ENCODE results near the gene UNC13D.

The UNC13D gene

DNA sequence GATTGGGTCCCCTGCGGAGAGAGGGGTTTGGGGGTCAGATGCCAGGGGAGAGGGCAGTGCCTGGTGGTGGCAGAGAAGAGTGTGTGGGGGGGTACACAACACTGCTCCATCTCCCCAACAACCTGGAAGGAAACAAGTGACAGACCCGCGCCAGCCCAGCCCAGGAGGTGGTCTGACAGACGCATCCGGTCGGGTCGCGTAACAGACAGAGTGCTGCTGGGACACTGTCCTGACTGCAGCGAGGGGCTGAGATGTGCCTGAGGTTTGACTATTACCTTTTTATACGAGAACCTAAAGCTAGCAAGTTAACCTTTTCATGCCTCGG is 16.2 kb downstream of the UNC13D start:
- peak overlapping the region; percentile 88 for H3K27ac Mint-ChIP-seq
- peaks cover 25% of the 10 kb centered on the region for H3K36me3 Mint-ChIP-seq (ENCODE audit: low read depth)
- no peaks in the 10 kb centered on the region for H3K27me3 Mint-ChIP-seq (ENCODE audit: low read depth)
- no peak for DNase-seq (ENCODE audit: low spot score)
- no peaks in the 10 kb centered on the region for H3K9me3 Mint-ChIP-seq
- H3K4me1 Mint-ChIP-seq (ENCODE audit: low read depth): peaks cover 16% of the 10 kb centered on the region
- peak overlapping the region; percentile 59 for H3K4me3 Mint-ChIP-seq

GRCh38 chr17:75827308-75828075 is 16.7 kb downstream of the UNC13D start:
- DNase-seq (ENCODE audit: low spot score): peak; percentile 45
- Mint-ChIP-seq H3K9me3 (no peaks in the 10 kb centered on the region), H3K4me3 (peak overlapping the region; percentile 59), H3K36me3 (ENCODE audit: low read depth) (peaks cover 23% of the 10 kb centered on the region), H3K27me3 (ENCODE audit: low read depth) (no peaks in the 10 kb centered on the region), H3K27ac (peak overlapping the region; percentile 88), H3K4me1 (ENCODE audit: low read depth) (peaks cover 12% of the 10 kb centered on the region)

- Mint-ChIP-seq H3K4me1 (ENCODE audit: low read depth) (peaks cover 7% of the 10 kb centered on the region), H3K9me3 (no peaks in the 10 kb centered on the region), H3K4me3 (no peak overlapping the region), H3K27me3 (ENCODE audit: low read depth) (no peaks in the 10 kb centered on the region), H3K27ac (peak overlapping the region; percentile 19), H3K36me3 (ENCODE audit: low read depth) (peaks cover 17% of the 10 kb centered on the region)
- DNase-seq (ENCODE audit: low spot score): no peak
These were observed 17.5 kb downstream of the UNC13D start for GRCh38 chr17:75826561-75827307.

GRCh38 chr17:75825748-75826370 is 18.3 kb downstream of the UNC13D start:
- Mint-ChIP-seq H3K27ac (no peak overlapping the region), H3K4me3 (no peak overlapping the region), H3K9me3 (no peaks in the 10 kb centered on the region), H3K27me3 (ENCODE audit: low read depth) (no peaks in the 10 kb centered on the region), H3K4me1 (ENCODE audit: low read depth) (peaks cover 10% of the 10 kb centered on the region), H3K36me3 (ENCODE audit: low read depth) (peaks cover 22% of the 10 kb centered on the region)
- no peak for DNase-seq (ENCODE audit: low spot score)

DNA sequence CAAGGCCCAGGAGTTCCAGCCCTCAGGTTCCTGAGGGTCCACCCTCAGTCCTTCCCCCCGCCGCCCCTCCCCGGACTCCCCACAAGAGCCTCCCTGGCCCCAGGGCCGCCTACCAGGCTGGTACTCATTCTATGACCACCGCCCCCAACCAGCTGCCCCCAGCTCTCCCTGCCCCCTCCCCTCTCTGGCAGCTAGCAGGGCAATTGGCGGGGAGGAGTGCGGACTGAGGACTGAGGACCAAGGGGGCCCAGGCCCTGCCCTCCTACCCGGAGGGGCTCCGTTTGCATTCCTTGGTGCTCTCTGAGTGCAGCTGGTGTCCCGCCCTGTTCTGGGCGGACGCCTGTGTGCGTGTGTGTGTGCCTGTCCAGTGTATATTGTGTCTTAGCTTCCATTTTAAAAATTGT is 19.1 kb downstream of the UNC13D start:
- H3K9me3 Mint-ChIP-seq: no peaks in the 10 kb centered on the region
- no peak overlapping the region for H3K4me3 Mint-ChIP-seq
- H3K4me1 Mint-ChIP-seq (ENCODE audit: low read depth): peaks cover 10% of the 10 kb centered on the region
- no peaks in the 10 kb centered on the region for H3K27me3 Mint-ChIP-seq (ENCODE audit: low read depth)
- no peak for DNase-seq (ENCODE audit: low spot score)
- H3K36me3 Mint-ChIP-seq (ENCODE audit: low read depth): peaks cover 19% of the 10 kb centered on the region
- no peak overlapping the region for H3K27ac Mint-ChIP-seq

DNA sequence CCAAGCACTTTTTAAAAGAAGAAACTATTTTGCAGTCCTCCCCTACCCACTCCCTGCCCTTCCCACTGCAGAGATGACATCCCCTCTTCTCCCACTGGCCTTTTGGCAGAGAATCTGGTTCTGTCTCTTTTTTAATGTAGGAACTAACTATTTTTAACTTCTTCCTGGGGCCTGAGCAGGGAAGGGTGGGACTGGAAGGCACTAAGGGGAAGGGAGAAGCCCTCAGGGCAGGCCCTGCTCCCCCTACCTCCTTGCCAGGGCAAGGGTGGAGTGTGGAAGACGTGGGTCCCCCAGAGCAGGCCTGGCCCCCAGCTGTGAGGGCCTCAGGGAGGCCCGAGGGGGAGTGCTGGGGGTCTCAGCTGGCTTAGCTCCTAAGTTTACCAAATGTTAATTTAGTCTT is 19.5 kb downstream of the UNC13D start:
- no peaks in the 10 kb centered on the region for H3K9me3 Mint-ChIP-seq
- no peaks in the 10 kb centered on the region for H3K27me3 Mint-ChIP-seq (ENCODE audit: low read depth)
- H3K27ac Mint-ChIP-seq: peak overlapping the region; percentile 15
- peaks cover 10% of the 10 kb centered on the region for H3K4me1 Mint-ChIP-seq (ENCODE audit: low read depth)
- no peak overlapping the region for H3K4me3 Mint-ChIP-seq
- H3K36me3 Mint-ChIP-seq (ENCODE audit: low read depth): peaks cover 21% of the 10 kb centered on the region
- DNase-seq (ENCODE audit: low spot score): no peak

GRCh38 chr17:75824050-75824552 is 20.1 kb downstream of the UNC13D start:
- Mint-ChIP-seq H3K9me3 (no peaks in the 10 kb centered on the region), H3K4me3 (no peak overlapping the region), H3K36me3 (ENCODE audit: low read depth) (peaks cover 26% of the 10 kb centered on the region), H3K4me1 (ENCODE audit: low read depth) (peaks cover 10% of the 10 kb centered on the region), H3K27ac (no peak overlapping the region), H3K27me3 (ENCODE audit: low read depth) (no peaks in the 10 kb centered on the region)
- DNase-seq (ENCODE audit: low spot score): no peak

DNA sequence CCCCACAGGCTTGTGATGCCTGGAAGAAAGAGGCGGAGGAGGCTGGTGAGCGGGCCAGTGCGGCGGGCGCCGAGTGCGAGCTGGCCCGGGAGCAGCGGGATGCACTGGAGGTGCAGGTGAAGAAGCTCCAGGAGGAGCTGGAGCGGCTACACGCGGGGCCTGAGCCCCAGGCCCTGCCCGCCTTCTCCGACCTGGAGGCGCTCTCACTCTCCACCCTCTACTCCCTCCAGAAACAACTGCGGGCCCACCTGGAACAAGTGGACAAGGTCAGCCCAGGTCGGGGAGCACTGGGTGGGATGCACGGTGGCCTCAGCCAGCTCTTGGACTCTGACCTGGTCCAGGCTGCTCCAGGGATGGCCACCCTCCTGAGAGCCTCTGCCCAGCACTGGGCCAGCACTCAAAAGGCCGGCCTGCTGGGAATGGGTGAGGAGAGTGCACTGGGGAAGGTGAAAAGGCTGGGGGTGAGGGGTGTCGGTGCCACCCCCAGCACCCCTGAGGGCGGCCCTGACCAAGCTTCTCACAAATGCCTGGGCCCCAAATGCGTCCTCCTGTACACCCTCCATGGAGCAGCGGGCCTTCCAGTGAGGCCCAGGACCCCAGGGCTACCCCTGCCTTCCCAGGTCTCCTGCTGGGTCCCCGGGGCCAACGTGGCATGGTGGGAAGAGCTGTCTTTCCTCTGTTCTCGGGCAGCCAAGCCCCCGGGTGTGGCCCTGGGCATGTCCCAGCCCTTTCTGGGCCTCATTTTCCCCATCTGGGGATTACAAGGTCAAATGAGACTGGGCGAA is 20.8 kb downstream of the UNC13D start:
- H3K4me1 Mint-ChIP-seq (ENCODE audit: low read depth): peaks cover 10% of the 10 kb centered on the region
- no peaks in the 10 kb centered on the region for H3K27me3 Mint-ChIP-seq (ENCODE audit: low read depth)
- DNase-seq (ENCODE audit: low spot score): no peak
- H3K4me3 Mint-ChIP-seq: no peak overlapping the region
- peaks cover 28% of the 10 kb centered on the region for H3K36me3 Mint-ChIP-seq (ENCODE audit: low read depth)
- no peak overlapping the region for H3K27ac Mint-ChIP-seq
- no peaks in the 10 kb centered on the region for H3K9me3 Mint-ChIP-seq

- peaks cover 23% of the 10 kb centered on the region for H3K36me3 Mint-ChIP-seq (ENCODE audit: low read depth)
- peaks cover 5% of the 10 kb centered on the region for H3K4me1 Mint-ChIP-seq (ENCODE audit: low read depth)
- no peaks in the 10 kb centered on the region for H3K27me3 Mint-ChIP-seq (ENCODE audit: low read depth)
- H3K9me3 Mint-ChIP-seq: no peaks in the 10 kb centered on the region
- H3K4me3 Mint-ChIP-seq: no peak overlapping the region
- DNase-seq (ENCODE audit: low spot score): no peak
- no peak overlapping the region for H3K27ac Mint-ChIP-seq
These were observed 21.4 kb downstream of the UNC13D start for GRCh38 chr17:75822800-75823166.

DNA sequence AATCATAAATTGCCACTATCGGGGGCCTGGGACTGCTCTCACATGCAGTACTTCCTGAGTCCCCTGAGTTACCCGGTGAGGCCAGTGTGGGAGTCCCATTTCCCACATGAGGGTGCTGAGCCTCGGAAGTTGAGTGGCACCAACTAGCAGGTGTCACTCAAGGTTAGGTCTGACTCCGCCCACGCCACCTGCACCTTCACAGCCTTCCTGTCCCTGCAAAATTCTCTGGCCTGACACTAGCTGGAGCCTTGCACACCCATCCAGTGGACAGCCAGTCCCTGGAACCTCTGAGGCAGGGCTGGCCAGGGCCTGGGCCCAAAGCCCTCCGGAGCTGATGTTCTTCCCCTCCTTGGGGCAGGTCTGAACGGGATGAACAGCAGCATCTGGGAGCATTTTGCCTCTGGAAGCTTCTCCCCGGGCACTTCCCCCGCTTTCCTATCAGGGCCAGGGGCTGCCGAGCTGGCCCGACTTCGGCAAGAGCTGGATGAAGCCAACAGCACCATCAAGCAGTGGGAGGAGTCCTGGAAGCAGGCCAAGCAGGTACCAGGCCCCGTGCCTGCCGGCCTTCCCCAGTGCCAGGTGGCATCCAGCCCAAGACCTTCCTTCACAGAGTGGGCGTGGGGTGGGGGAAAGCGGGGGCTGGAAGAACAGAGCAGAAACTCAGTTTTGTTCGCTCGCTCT is 21.9 kb downstream of the UNC13D start:
- H3K27ac Mint-ChIP-seq: peak overlapping the region; percentile 5
- H3K27me3 Mint-ChIP-seq (ENCODE audit: low read depth): no peaks in the 10 kb centered on the region
- peaks cover 23% of the 10 kb centered on the region for H3K36me3 Mint-ChIP-seq (ENCODE audit: low read depth)
- H3K9me3 Mint-ChIP-seq: no peaks in the 10 kb centered on the region
- peaks cover 5% of the 10 kb centered on the region for H3K4me1 Mint-ChIP-seq (ENCODE audit: low read depth)
- no peak overlapping the region for H3K4me3 Mint-ChIP-seq
- DNase-seq (ENCODE audit: low spot score): no peak

GRCh38 chr17:75821552-75821951 is 22.7 kb downstream of the UNC13D start:
- Mint-ChIP-seq H3K36me3 (ENCODE audit: low read depth) (peaks cover 19% of the 10 kb centered on the region), H3K4me3 (no peak overlapping the region), H3K4me1 (ENCODE audit: low read depth) (peaks cover 3% of the 10 kb centered on the region), H3K9me3 (no peaks in the 10 kb centered on the region), H3K27me3 (ENCODE audit: low read depth) (no peaks in the 10 kb centered on the region), H3K27ac (peak overlapping the region; percentile 79)
- no peak for DNase-seq (ENCODE audit: low spot score)

- Mint-ChIP-seq H3K27ac (no peak overlapping the region), H3K4me3 (no peak overlapping the region), H3K27me3 (ENCODE audit: low read depth) (no peaks in the 10 kb centered on the region), H3K9me3 (no peaks in the 10 kb centered on the region), H3K4me1 (ENCODE audit: low read depth) (peaks cover 3% of the 10 kb centered on the region), H3K36me3 (ENCODE audit: low read depth) (peaks cover 18% of the 10 kb centered on the region)
- no peak for DNase-seq (ENCODE audit: low spot score)
These were observed 23.8 kb downstream of the UNC13D start for GRCh38 chr17:75820094-75821080.

All from T-helper 2 cell treated with Interferon-gamma antibody and Interleukin-4, amounts not matched to agents 5 μg/mL and 100 μg/mL, for 36 hours (primary cell).